ENCODE data around the gene NKD2.
"Not testable (repeated sequence)": the region's sequence is repeated elsewhere in the genome, so short reads cannot be mapped to it uniquely, and the experiment has no call there.

Gene NKD2

GRCh38 chr5:1014781-1015221, 6.2 kb downstream of the NKD2 start:
- DNase-seq: no peak

- no peak for DNase-seq
Observed at GRCh38 chr5:1015507-1015906, 6.9 kb downstream of the NKD2 start.

GRCh38 chr5:1016036-1016435, 7.4 kb downstream of the NKD2 start:
- DNase-seq: no peak

- DNase-seq: no peak
Observed at GRCh38 chr5:1016476-1016875, 7.9 kb downstream of the NKD2 start.

GRCh38 chr5:1017056-1017455, 8.5 kb downstream of the NKD2 start:
- DNase-seq: no peak

GRCh38 chr5:1017691-1018455, 9.3 kb downstream of the NKD2 start:
- DNase-seq: no peak

GRCh38 chr5:1018596-1018995, 10.0 kb downstream of the NKD2 start:
- no peak for DNase-seq

GRCh38 chr5:1019001-1019905, 10.7 kb downstream of the NKD2 start:
- no peak for DNase-seq

GRCh38 chr5:1020452-1020961, 11.9 kb downstream of the NKD2 start:
- no peak for DNase-seq

GRCh38 chr5:1021136-1021968, 12.8 kb downstream of the NKD2 start:
- no peak for DNase-seq

- DNase-seq: not testable (repeated sequence)
Observed at GRCh38 chr5:1021969-1022336, 13.4 kb downstream of the NKD2 start.

GRCh38 chr5:1026700-1027621, 18.4 kb downstream of the NKD2 start:
- no peak for DNase-seq

- no peak for DNase-seq
Observed at GRCh38 chr5:1027631-1028441, 19.2 kb downstream of the NKD2 start.

- no peak for DNase-seq
Observed at GRCh38 chr5:1028481-1029281, 20.1 kb downstream of the NKD2 start.

- no peak for DNase-seq
Observed at GRCh38 chr5:1029282-1029944, 20.8 kb downstream of the NKD2 start.

GRCh38 chr5:1029945-1030625, 21.5 kb downstream of the NKD2 start:
- DNase-seq: no peak

- no peak for DNase-seq
Observed at GRCh38 chr5:1030801-1031271, 22.2 kb downstream of the NKD2 start.

GRCh38 chr5:1031306-1031959, 22.8 kb downstream of the NKD2 start:
- DNase-seq: no peak
